Activated CD8-positive, alpha-beta memory T cell treated with anti-CD3 and anti-CD28 coated beads, Interleukin-2, amount 50 U/mL, for 1 hour (primary cell): ENCODE measurements around the gene MGAT3.

Source experiments
- DNase-seq: peaks from one replicate; pipeline ENCODE4 v3.0.0-alpha.2; 2020; ENCODE audit errors: extremely low read depth

MGAT3 gene

DNA sequence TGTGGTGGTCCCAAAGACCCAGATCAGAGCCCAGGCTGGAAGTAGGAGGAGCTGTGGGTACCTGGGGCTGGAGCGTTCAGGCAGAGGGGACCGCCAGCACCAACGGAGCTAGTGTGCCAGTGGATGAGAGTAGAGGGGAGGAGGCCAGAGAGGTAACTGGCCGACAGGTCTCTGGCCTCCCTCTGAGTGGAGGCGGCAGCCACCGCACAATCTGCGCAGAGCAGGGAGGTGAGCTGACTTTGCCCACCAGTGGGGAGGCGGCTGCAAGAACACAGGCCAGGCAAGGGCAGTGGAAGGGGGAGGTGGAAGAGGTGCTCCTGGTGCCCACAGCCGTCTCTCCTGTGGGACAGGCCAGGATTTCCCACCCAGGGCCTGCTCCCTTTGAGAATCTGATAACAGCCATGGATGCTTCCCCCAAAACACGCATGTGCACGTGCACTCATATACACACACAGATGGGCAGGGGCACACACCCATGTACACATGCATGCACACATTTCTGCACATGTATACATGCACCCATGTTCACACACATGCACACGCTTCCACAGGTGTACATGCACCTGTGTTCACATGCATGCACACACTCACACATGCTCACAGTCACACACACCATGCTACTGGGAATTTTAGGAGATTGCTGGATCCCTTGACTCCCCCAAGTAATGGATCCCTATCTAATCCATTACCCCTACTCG lies 6.4 kb upstream of the MGAT3 start:
- DNase-seq = no peak

DNA sequence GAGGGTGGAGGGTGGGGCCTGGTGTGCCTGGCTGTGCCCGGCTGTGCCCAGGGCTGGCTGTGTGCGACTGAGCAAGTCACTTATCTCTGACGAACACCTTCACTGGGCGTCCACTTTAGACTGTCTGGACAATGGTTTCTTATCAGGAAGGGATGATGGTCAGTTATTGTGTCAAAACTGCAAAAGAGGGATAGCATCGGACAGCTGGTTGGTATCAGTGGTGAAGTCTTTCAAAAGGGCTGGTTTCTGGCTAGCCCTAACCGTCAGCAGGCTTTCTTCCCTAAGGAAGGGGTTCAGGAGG lies 4.1 kb upstream of the MGAT3 start:
- DNase-seq = no peak

DNA sequence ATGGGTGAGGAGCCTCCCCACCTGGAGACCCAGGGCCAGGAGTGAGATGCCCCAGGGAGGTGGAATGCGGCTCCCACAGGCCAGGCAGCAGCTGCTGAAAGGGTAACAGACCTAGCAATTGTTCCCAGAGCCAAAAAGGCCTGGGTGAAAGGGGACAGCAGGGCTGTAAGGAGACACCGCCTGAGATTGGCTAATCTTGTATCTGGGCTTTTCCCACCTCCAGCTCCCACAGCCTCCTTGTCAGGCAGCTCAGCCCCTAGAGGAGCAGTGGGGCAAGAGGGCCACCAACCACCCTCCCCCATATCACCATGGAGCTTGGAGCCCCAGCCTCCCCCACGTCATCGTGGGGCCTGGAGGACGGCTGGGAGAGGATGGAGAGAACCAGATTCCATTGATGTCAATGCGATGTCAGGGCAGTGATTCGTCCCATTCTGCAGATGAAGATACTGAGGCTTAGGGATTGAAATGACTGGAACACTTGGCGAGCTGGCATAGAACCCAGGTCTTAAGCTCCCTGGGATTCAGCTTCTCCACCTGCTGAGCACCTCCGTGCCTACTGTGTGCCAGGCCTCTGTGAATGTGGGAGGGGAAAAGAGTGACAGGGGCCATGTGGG lies 2.9 kb upstream of the MGAT3 start:
- DNase-seq = no peak

DNA sequence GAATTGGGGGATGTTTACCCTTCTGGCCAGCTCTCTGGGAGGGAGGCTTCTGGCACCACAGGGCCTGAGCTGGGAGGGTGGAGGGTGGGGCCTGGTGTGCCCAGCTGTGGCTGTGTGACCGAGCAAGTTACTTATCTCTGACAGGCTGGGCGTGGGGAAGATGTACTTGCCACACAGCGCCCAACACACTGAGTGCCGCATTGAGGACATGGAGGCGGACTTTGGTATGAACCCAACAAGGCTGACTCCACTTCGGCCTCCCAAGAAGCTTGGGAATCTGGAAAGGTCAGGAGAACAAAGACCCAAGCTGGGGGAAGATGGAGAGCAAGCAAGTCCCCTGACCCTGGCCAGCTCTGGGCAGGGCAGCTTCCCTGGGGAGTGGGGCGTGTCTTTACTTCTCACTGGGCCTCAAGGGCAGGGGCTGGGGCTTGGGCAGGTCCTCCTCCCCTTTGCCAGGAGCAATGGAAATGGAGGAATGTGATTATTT lies 2.4 kb upstream of the MGAT3 start:
- DNase-seq = no peak

DNA sequence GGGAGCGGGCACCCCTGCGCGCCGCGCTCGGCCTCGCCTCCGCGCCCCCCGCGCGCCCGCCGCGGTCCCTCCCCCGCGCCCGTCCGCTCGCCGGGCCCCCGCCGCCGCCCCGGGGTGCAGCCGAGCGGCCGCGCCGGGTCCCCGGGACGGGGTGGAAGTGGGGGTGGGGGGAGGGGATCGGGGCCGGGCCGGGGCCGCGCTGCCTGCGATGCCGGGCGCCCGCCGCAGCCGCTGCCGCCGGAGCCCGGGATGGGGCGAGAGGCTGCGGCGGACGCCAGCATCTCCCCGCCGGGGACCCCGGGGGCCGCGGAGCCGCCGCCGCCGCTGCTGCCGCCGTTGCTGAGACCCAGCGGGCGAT lies 365 bp downstream of the MGAT3 start:
- DNase-seq = no peak

DNA sequence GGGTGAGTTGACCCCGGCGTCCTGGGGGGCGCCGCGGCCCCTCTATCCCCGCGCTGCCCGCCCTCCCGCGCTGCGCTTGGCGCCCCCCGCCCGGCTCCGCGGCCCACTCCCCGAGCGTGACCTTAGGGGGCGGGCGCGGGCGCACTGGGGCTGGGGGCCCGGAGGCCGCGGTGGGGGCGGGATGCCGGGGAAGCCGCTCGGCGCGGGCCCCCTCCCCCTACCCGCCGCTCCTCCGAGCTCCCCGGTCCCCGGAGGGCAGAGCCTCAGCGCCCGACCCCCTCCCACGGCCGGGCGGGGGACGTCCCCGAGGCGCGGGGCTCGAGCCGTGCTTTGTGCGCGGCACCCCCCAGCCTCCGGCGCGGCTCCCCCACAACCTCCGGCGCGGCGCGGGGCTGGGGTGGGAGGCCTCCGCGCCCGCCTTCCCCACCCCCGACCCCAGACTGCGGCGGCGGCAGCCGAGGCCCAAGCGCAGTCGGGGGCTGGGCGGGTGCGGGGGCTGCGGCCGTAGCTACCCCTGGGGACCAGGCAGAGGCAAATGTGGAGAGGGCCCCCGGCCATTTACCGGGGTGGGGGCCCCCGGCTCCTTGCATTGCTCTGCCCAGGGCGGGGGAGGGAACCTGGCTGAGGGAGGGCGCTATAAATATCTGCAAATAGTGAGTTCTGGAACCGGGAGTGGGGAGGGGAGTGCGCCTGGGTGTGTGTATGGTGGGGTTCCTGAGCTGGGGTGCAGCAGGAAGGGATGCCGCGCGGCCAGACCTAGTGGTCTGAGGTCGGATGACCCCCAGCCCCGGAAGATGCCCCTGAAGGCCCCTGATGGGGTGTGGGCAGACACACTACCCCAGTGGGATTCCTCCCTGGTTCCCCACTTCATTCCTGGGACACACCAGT lies 988 bp downstream of the MGAT3 start:
- DNase-seq = no peak

DNA sequence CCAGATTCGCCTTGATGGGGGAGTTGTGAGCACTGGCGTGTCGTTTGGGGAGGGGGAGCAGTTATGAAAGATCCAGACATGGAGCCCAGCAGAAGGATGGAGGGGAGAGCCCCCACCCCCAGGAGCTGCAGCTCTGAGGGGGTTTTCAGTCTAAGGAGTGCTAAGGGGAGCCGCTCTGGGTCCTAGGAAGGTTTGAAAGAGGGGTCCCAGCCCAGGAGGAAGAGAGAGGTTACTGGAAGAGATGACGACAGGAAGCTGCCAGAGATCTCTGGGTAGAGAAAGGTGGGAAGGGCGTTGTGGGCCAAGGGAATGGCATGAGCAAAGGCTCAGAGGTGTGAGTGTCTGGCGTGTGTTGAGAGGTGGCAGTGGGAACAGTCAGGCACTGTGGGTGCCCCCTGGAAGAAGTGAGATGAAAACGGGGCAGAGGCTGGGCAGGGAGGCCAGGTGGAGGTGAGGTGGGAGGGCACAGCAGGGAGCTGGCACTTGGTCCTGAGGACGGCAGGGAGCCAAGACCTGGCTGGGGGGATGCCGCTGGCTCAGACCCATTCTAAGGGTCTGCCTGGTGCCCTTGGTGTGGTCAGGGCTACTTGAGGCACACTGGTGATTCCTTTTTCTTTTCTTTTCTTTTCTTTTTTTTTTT lies 1.8 kb downstream of the MGAT3 start:
- no peak for DNase-seq

DNA sequence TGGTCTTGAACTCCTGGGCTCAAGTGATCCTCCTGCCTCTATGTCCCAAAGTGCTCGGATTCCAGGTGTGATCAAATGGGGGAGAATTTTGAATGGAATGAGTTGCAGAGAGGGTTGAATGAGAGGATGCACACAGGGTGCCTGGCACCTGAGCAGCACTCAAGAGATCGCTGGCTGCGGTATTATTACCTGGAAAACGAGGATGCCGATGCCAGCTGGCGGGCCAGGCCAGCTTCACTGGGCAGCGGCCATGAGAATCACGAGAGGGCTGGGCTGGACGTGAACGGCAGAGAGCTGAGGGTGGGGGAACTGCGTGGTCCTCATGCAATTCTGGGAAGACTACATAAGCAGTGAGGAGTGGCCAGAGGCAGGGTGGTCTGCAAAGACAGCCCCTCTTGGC lies 2.9 kb downstream of the MGAT3 start:
- no peak for DNase-seq

DNA sequence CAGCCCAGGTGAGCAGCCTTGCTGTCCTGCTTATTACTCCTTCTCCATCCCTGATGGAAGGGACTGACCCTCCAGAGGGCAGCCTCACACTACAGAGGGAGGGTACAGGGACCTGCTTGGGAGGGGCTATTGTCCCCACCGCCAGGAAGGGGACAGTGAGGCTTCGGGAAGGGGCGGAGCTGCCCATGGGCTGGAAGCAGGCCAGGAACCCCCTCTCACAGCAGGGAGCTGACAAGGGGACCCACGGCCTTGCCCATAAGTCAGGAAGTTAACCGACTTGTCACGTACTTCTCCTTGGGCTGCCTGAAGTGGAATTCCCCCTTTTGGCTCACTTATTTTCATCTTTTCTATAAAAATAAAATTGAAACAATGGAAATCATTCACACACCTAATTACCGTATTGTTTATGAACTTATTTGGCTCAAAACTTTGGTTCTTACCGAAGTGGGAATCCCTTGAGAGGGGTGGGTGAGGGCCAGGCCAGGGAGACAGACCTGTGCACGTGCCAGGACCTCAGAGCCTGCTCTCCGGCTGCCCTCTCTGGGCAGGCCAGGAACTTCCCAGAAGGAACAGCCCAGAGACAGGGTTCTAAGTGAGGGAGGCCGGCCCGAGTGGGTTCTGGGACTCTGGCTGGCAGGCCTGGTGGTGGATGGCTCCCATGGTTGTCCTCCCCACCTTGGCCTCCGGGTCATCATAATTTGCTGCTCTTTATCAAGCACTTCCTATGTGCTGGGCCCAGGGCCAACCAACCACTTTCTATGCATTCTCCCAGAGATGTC lies 5.8 kb downstream of the MGAT3 start:
- no peak for DNase-seq

DNA sequence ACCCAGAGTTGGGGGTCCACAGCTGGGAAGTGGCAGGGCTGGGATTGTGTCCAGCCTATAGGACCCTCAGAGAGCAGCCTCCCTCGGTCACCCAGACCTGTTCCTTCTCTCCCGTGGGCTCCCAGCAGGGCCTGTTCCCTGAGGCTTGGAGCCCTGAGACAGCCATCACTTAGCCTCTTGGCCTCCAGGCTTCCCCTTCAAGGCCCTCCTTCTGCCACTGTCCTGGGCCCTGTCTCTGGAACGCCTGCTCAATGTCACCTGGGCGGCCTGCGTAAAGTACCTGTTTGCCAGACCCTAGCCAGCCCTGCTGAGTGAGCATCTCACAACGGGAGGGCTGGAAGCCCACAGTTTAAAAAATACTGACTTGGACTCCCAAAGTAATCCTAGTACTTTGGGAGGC lies 6.5 kb downstream of the MGAT3 start:
- no peak for DNase-seq

DNA sequence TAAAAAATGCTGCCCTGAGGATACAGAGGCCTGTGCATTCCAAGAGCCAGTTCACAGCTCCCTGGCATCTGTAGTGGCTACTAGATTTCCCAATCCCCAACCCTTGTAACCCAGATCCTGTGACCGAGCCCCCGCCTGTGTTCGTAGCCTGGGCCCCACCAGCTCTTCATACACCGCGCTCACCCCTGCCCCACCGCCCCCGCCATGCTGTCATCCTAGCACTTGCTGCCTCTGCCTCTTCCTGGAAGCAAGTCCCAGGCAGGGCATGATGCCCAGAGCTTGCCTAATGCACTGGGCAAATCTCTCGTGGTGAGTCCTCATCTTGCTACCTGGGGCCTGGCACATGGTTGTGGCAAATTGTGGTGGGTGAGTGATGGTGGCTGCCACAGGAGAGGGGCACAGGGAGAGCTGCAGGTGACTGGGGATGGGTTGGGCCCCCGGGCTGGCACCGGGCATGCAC lies 7.1 kb downstream of the MGAT3 start:
- no peak for DNase-seq

DNA sequence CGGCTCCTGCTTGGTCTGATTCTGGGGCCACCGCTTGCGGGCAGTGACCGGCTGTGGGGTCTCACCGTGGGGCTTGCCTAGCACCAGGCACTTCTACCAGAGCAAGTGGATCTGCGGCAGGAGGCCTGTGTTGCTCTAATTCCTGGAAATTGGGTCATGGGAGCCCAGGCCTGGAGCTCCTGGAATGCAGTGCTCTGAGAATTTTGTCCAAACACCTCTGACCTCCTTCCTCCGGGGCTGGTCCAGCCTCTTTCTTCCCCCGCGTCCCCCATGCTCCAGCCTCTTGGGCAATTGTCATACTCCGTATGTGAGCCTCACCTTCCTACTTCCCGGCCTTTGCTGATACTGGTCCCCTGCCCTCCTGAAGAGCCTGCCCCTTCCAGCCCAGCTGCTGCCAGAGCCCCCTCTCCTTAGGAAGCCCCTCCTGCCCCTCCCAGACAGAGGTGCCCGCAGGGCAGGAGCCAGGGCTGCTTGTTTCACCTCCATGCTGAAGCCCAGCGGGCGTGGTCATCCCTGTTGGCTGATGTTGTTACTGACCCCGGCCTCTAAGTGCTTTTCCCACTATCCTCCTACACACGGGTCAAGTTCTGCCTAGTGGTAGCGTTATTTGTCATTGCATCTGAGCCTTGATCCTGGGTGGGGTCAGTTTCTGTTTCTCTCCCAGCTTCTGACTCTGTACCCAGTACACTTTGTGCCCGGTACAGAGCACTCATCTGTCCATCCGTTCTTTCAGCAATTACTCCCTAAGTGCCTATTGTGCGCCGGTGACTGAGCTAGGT lies 9.6 kb downstream of the MGAT3 start:
- DNase-seq = no peak

DNA sequence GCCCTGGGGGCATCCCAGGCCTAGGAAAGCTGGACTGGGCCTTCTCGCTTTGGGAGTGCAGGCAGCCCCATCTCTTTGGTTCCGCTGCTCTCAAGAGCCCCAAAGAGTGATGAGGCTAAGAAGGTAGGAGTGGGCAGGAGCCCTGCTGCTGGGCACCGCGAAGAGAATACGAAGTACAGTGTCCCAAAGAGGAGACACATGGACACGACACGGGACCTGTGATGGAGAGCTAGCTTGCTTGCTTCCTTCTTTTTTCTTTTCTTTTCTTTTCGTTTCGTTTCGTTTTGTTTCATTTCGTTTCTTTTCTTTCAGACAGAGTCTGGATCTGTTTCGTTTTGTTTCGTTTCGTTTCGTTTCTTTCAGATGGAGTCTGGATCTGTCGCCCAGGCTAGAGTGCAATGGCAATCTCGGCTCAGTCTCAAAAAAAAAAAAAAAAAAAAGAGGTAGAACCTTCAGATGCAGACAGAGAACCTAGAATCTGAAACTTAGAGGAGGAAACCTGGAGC lies 10.6 kb downstream of the MGAT3 start:
- no peak for DNase-seq

DNA sequence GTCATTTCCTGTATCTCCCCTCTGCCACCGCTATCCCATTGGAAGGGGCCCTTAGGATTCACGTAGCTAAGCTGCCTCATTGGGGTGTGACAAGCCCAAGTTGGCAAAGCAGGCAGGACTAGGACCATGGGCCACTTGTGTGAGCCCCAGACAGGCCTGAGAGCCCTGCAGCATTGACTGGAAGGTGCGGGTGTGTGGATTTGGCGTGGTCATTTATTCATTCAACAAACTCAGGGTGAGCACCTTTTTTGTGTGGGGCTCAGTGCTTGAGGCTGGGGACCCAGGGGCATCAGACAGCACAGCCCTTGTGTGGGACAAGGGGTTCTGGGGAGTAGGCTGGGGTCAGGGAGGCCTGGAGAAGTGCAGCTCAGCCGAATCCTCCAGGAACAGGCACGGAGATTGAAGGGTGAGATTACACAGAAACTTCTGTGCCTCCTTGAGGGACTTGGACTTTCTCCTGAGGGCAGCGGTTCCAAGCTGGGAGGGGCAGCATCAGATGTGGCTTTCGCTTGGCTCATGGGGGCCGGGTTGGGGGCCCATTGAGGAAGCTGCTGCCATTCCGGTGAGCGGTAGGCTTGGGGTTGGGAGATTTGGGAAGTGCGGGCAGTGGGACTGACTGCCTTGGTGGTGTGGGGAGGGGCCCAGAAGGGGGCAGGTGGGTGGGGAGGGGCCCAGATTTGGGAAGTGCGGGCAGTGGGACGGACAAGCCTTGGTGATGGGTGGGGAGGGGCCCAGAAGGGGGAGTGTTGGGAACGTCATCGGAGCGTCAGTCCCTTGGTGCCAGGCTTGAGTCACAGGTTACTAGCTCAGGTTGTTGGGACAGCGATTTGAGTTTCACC lies 11.9 kb downstream of the MGAT3 start:
- DNase-seq = no peak

DNA sequence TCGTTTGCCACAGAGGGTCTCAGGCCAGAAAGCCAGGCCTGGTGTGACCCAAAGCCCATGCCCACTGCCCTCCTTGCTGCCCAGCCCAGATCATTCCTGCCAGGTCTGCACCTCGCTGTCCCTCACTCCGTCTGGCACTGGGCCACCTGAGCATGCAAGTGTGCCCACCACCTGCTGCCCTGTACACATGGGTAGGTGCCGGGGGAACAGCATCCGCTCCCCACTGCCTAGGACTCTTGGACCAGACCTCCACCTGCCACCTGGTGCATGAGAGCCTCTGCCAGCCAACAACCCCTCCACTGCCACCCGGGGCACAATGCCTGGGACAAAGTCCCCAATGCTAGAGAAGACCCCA lies 12.5 kb downstream of the MGAT3 start:
- DNase-seq = no peak

DNA sequence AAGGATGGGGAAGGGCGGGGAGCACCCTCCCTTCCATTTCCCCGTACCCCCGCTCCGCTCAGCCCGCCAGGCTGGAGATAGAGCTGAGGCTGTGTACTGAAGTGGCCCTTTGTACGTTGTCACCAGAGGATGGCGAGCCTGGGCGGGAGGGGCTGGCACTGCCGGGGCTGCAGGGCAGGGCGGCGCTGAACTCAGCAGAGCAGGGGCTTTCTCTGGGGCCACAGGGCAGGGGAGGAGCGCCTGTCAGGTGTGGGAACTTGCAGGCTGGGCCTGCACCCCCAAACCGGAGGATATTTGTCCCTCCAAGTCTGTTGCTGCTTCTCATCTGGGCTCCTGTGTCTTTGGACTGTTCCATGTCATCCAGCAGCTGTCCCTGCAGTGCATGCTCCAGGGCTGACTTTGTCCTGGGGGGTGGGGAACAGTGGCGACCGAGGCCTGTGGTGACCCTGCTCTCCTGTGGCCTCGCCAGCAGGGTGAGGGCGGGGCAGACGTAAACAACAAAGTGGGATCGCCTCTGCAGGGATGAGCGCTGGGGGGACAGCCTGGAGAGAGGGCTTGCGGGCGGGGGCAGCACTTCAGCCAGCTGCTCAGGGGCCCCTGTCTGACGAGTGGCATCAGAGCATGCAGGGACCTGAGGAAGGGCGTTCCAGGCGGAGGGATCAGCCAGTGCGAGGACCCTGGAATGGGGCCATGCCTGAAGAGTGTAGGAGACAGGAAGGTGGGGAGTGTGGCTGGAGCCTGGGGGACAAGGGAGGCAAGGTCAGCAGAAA lies 13.1 kb downstream of the MGAT3 start:
- DNase-seq = no peak

DNA sequence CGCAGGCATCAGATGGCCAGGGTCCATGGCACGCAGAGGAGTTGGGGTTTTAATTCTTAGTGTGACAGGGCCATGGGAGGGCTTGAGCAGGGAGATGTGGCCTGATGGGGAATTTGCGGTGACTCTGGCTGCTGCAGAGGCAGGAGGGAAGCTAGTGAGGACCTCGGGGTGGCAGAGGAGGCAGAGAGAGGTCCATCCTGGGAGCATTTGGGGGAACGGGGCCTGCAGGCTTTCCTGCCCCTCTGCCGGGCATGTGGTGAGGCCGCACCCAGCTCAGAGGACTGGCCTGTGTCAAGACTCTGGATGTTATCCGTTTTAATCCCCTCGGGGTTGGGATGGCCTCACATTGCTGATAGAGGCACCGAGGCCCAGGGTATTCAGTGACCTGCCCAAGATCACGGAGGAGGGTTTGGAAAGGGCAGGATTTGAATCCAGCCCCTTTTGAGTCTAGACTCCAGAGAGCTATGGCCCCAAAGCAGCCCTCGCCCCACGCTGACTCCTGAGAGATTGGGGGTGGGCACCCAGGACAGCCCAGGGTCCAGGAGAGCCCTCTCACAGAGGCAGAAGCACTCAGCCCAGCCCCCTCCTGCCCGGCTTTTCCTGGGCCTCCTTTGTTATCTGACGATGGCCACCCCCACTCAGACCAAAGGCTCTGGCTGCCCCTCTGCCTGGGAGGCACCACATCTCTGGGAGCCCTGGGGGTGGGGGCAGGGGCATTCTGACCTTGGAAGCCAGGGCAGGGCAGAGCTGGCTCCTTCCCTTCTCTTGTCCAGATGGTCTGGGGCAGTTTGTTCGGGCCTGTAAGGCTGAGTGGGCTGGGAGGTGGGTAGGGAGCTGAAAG lies 13.9 kb downstream of the MGAT3 start:
- DNase-seq = no peak
